H1 (cell line): Measurements from ENCODE around the gene WDR77. TPM values are rescaled to one million over a fixed set of nuclear protein-coding genes. Genes with fewer than 3 reads are reported as not detected.

Experiments
- CTCF ChIA-PET: fragments of 300-600 bp; sonication (Branson Sonifier 250); formaldehyde crosslinking; loops from one replicate; lab custom pipeline; 2021; ENCODE audit not compliant: partially characterized antibody; lab: Charles Lee
- POLR2A ChIA-PET: fragments of 300-600 bp; sonication (Branson Sonifier 250); formaldehyde crosslinking; loops from one replicate; lab custom pipeline; 2021; ENCODE audit warnings: inconsistent platforms; ENCODE audit not compliant: partially characterized antibody; lab: Charles Lee
- DNase-seq, 2 experiments: peaks; one replicate each; pipeline versions ENCODE4 v3.0.0 to v3.0.0-alpha.2; 2010 to 2022; ENCODE audit warnings: low spot score in 2 of 2, low read depth in 1 of 2, mixed read lengths in 1 of 2
- FAIRE-seq: peaks from 2 replicates; lab custom pipeline; 2011; peaks lifted over from hg19 to GRCh38; lab: Jason Lieb, UNC
- H2AFZ ChIP-seq: 2 replicates; pipeline ENCODE4 v1.8.1; 2012; ENCODE audit warnings: low read length, inconsistent platforms
- H2AK5ac ChIP-seq: 2 replicates; pipeline ENCODE4 v1.6.1; 2013; ENCODE audit warnings: low read depth, low read length
- H2BK120ac ChIP-seq: replicated peaks from 2 replicates; pipeline ENCODE3; 2013; ENCODE audit warnings: low read depth, low read length, inconsistent platforms
- H2BK12ac ChIP-seq: 2 replicates; pipeline ENCODE4 v1.6.1; 2013; ENCODE audit warnings: low read depth, low read length
- H2BK15ac ChIP-seq: 2 replicates; pipeline ENCODE4 v1.6.1; 2013; ENCODE audit warnings: low read length
- H2BK20ac ChIP-seq: 2 replicates; pipeline ENCODE4 v1.6.1; 2013; ENCODE audit warnings: low read length
- H2BK5ac ChIP-seq: 2 replicates; pipeline ENCODE4 v1.6.1; 2013; ENCODE audit warnings: low read depth, low read length
- H3K14ac ChIP-seq: 2 replicates; pipeline ENCODE4 v1.6.1; 2013; ENCODE audit warnings: inconsistent platforms; ENCODE audit not compliant: insufficient read length
- H3K18ac ChIP-seq: 2 replicates; pipeline ENCODE4 v1.6.1; 2013; ENCODE audit warnings: low read length; ENCODE audit errors: extremely low read depth
- H3K23ac ChIP-seq: 2 replicates; pipeline ENCODE4 v1.6.1; 2013; ENCODE audit warnings: inconsistent platforms; ENCODE audit not compliant: insufficient read length
- H3K23me2 ChIP-seq: 2 replicates; pipeline ENCODE4 v1.6.1; 2013; ENCODE audit warnings: low read depth, low read length
- H3K27ac ChIP-seq: 2 replicates; pipeline ENCODE4 v1.6.1; 2011; ENCODE audit warnings: low read depth, low read length, inconsistent platforms
- H3K27me3 ChIP-seq, 4 experiments: replicated peaks in 1 of 4; 1 replicate in 1 of 4; 2 replicates in 3 of 4; pipeline versions ENCODE4 v1.6.1 to v1.8.1; 2011 to 2013; ENCODE audit warnings: low read length in 3 of 4, mild to moderate bottlenecking in 3 of 4, inconsistent platforms in 2 of 4, mixed read lengths in 2 of 4, moderate library complexity in 1 of 4; ENCODE audit not compliant: control insufficient read depth in 3 of 4, insufficient read depth in 3 of 4; ENCODE audit errors: extremely low read depth in 1 of 4
- H3K36me3 ChIP-seq, 4 experiments: 2 replicates each; pipeline versions ENCODE4 v1.6.1 to v1.8.1; 2011 to 2013; ENCODE audit warnings: mild to moderate bottlenecking in 4 of 4, low read length in 3 of 4, moderate library complexity in 2 of 4, control low read depth in 1 of 4, inconsistent platforms in 1 of 4; ENCODE audit not compliant: insufficient read depth in 4 of 4, control insufficient read depth in 2 of 4
- H3K4ac ChIP-seq: replicated peaks from 2 replicates; pipeline ENCODE3; 2013; ENCODE audit warnings: low read length, low read depth, mixed read lengths, inconsistent platforms; ENCODE audit not compliant: insufficient read length
- H3K4me1 ChIP-seq, 4 experiments: replicated peaks in 1 of 4; 1 replicate in 1 of 4; 2 replicates in 3 of 4; pipeline versions ENCODE4 v1.6.1 to v1.8.1; 2011 to 2013; ENCODE audit warnings: low read length in 3 of 4, inconsistent platforms in 2 of 4, mixed read lengths in 1 of 4; ENCODE audit not compliant: insufficient read depth in 4 of 4, control insufficient read depth in 3 of 4
- H3K4me2 ChIP-seq, 2 experiments: 2 replicates each; pipeline versions ENCODE4 v1.6.1 to v1.8.1; 2011 to 2013; ENCODE audit warnings: low read depth in 2 of 2, low read length in 2 of 2, control low read depth in 1 of 2, inconsistent platforms in 1 of 2, mild to moderate bottlenecking in 1 of 2; ENCODE audit not compliant: insufficient read depth in 1 of 2
- H3K4me3 ChIP-seq, 4 experiments: fragments of 200-600, 300-600 bp in 1 of 4; sonication (generic), shearing (Covaris generic), sonication (Bioruptor Twin) in 1 of 4; 2 replicates each; pipeline versions ENCODE4 v1.5.1 to v1.8.1; 2011 to 2016; ENCODE audit warnings: low read length in 4 of 4, low read depth in 3 of 4, control low read depth in 2 of 4, inconsistent platforms in 2 of 4, mild to moderate bottlenecking in 2 of 4, mixed read lengths in 1 of 4, moderate library complexity in 1 of 4; ENCODE audit not compliant: insufficient read depth in 2 of 4; ENCODE audit errors: extremely low read depth in 1 of 4
- H3K56ac ChIP-seq: replicated peaks from 2 replicates; pipeline ENCODE3; 2013; ENCODE audit warnings: low read depth, mild to moderate bottlenecking, mixed read lengths, low read length, inconsistent platforms; ENCODE audit not compliant: insufficient read length
- H3K79me1 ChIP-seq: 2 replicates; pipeline ENCODE4 v1.6.1; 2013; ENCODE audit warnings: low read depth, low read length, control low read depth
- H3K79me2 ChIP-seq, 2 experiments: 2 replicates each; pipeline versions ENCODE4 v1.6.1 to v1.8.1; 2012 to 2013; ENCODE audit warnings: low read length in 2 of 2, mild to moderate bottlenecking in 2 of 2, inconsistent platforms in 1 of 2; ENCODE audit not compliant: insufficient read depth in 2 of 2, control insufficient read depth in 1 of 2
- H3K9ac ChIP-seq, 4 experiments: replicated peaks in 1 of 4; 1 replicate in 1 of 4; 2 replicates in 3 of 4; pipeline versions ENCODE4 v1.6.1 to v1.8.1; 2011 to 2013; ENCODE audit warnings: low read depth in 3 of 4, low read length in 3 of 4, control low read depth in 2 of 4, mild to moderate bottlenecking in 2 of 4, moderate library complexity in 2 of 4, inconsistent platforms in 1 of 4; ENCODE audit errors: extremely low read depth in 1 of 4
- H3K9me3 ChIP-seq, 2 experiments: 2 replicates each; pipeline versions ENCODE4 v1.6.1 to v1.8.1; 2012 to 2013; ENCODE audit warnings: mild to moderate bottlenecking in 2 of 2, moderate library complexity in 2 of 2, control low read depth in 1 of 2, inconsistent platforms in 1 of 2, low read depth in 1 of 2, low read length in 1 of 2, mixed read lengths in 1 of 2; ENCODE audit not compliant: insufficient read depth in 2 of 2
- H4K20me1 ChIP-seq, 2 experiments: replicated peaks in 1 of 2; 2 replicates each; pipeline versions ENCODE3 to v1.8.1; 2011 to 2013; ENCODE audit warnings: inconsistent platforms in 2 of 2, low read length in 2 of 2, mild to moderate bottlenecking in 1 of 2; ENCODE audit not compliant: insufficient read depth in 2 of 2, control insufficient read depth in 1 of 2
- H4K5ac ChIP-seq: 2 replicates; pipeline ENCODE4 v1.6.1; 2013; ENCODE audit warnings: low read length, low read depth, mixed read lengths, inconsistent platforms; ENCODE audit not compliant: insufficient read length
- H4K8ac ChIP-seq: 2 replicates; pipeline ENCODE4 v1.8.0; 2013; ENCODE audit warnings: mild to moderate bottlenecking, moderate library complexity, low read length, inconsistent platforms; ENCODE audit not compliant: insufficient read depth; ENCODE audit errors: extremely low read depth
- H4K91ac ChIP-seq: replicated peaks from 2 replicates; pipeline ENCODE3; 2013; ENCODE audit warnings: low read length, mixed read lengths, inconsistent platforms; ENCODE audit not compliant: insufficient read length
- BACH1 ChIP-seq: IDR thresholded peaks from 2 replicates; pipeline ENCODE4 v1.6.1; 2012; ENCODE audit warnings: low read length, improper control_type of control experiment
- CHD1 ChIP-seq: IDR thresholded peaks from 2 replicates; pipeline ENCODE4 v1.6.1; 2012; ENCODE audit warnings: low read depth, low read length, improper control_type of control experiment
- CREB1 ChIP-seq: IDR thresholded peaks from 2 replicates; pipeline ENCODE4 v1.6.1; 2012; ENCODE audit warnings: inconsistent platforms
- KDM5A ChIP-seq: fragments of 200-600 bp; IDR thresholded peaks from 2 replicates; pipeline ENCODE4 v1.7.1; 2012; ENCODE audit warnings: mild to moderate bottlenecking, low read length, inconsistent platforms, mixed read lengths
- RFX5 ChIP-seq: IDR thresholded peaks from 2 replicates; pipeline ENCODE4 v1.6.1; 2011; ENCODE audit warnings: low read depth, low read length, improper control_type of control experiment, borderline replicate concordance
- SAP30 ChIP-seq: fragments of 300-600 bp; sonication (generic); IDR thresholded peaks from 2 replicates; pipeline ENCODE4 v1.7.1; 2012; ENCODE audit warnings: low read length, moderate library complexity, mild to moderate bottlenecking, inconsistent platforms; ENCODE audit not compliant: insufficient read depth, insufficient replicate concordance
- SP2 ChIP-seq: IDR thresholded peaks from 2 replicates; pipeline ENCODE4 v1.6.1; 2012; ENCODE audit warnings: mild to moderate bottlenecking, low read length, inconsistent platforms
- TAF7 ChIP-seq: optimal IDR thresholded peaks from 2 replicates; pipeline ENCODE3; 2011; ENCODE audit warnings: low read depth, mild to moderate bottlenecking, inconsistent platforms, low read length, moderate library complexity, borderline replicate concordance
- YY1 ChIP-seq: IDR thresholded peaks from 2 replicates; pipeline ENCODE4 v1.6.1; 2011; ENCODE audit warnings: low read depth, mild to moderate bottlenecking, low read length
- WGBS, 2 experiments: shearing (Covaris generic) in 1 of 2; methylation state at CpG; one replicate each; pipeline versions ENCODE4 v1.1.6 to v1.1.7; 2013 to 2015; ENCODE audit warnings: low lambda C conversion rate in 2 of 2, mixed read lengths in 2 of 2, inconsistent platforms in 1 of 2, low coverage in 1 of 2, missing lambda C conversion rate in 1 of 2; ENCODE audit not compliant: insufficient replicate concordance in 2 of 2, insufficient coverage in 1 of 2, insufficient read length in 1 of 2; ENCODE audit errors: extremely low coverage in 1 of 2, missing lambda C conversion rate in 1 of 2; 5-methylcytosine and 5-hydroxymethylcytosine counted together
- polyA plus RNA-seq, 7 experiments: library from polyadenylated mRNA; depleted of rRNA in 3 of 7; stranded (reverse) in 5 of 7; unstranded in 2 of 7; fragments of >200 nt in 5 of 7; fragments of 200-250 nt in 2 of 7; gene quantifications; 1 replicate in 5 of 7; 2 replicates in 1 of 7; 4 replicates in 1 of 7; pipeline versions ENCODE4 v1.2.1 to v1.2.3, GENCODE V29; 2011 to 2013; ENCODE audit warnings: missing spikeins in 2 of 7, mixed read lengths in 2 of 7
- total RNA-seq: library from RNA; stranded (reverse); fragmentation: NEBNext Ultra II Directional; extraction: Animal tissue kit (Norgen Biotek cat#: 25700); gene quantifications from 2 replicates; pipeline ENCODE4 v1.2.1, GENCODE V29; 2021
- TF ChIP-seq, protein P1 (sequence below), 3 experiments: IDR thresholded peaks; 1 replicate in 2 of 3; 2 replicates in 1 of 3; pipeline versions ENCODE4 v1.5.1 to v1.6.1; 2011; ENCODE audit warnings: low read length in 3 of 3, mild to moderate bottlenecking in 3 of 3, inconsistent platforms in 2 of 3, low read depth in 1 of 3, moderate library complexity in 1 of 3; ENCODE audit not compliant: insufficient read depth in 1 of 3; ENCODE audit errors: control extremely low read depth in 1 of 3

Gene WDR77
- total and polyA plus RNA-seq, 2 of the 8 experiments (the other 6 are each of a cell fraction or from before 2014, with no cell fraction given): 66.0 to 156 TPM

DNA sequence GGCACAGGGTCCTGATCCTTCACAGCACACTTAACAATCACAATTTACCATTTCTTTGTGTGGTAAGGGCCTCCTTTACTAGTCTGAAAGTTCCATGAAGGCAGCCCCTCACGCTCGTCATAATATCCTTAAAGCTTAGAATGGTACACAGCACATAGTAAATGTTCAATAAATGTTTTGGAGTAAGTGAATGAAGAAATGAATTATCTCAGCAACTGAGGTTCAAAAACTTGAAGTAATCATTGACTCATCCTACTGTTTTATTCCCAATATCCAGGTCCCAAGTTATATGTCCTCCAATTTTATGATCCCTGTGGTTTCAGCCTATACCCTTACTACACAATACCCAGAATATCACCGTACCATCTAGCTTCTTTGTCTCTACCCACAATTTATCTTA is 22.5 kb upstream of the WDR77 start:
- no peak overlapping the region for H3K9ac ChIP-seq
- H2AK5ac ChIP-seq: no peak overlapping the region
- no peak for TF ChIP-seq KDM5A
- no peak for TF ChIP-seq RFX5
- TF ChIP-seq SAP30: no peak
- no peak for TF ChIP-seq CHD1
- TF ChIP-seq, protein P1, sequence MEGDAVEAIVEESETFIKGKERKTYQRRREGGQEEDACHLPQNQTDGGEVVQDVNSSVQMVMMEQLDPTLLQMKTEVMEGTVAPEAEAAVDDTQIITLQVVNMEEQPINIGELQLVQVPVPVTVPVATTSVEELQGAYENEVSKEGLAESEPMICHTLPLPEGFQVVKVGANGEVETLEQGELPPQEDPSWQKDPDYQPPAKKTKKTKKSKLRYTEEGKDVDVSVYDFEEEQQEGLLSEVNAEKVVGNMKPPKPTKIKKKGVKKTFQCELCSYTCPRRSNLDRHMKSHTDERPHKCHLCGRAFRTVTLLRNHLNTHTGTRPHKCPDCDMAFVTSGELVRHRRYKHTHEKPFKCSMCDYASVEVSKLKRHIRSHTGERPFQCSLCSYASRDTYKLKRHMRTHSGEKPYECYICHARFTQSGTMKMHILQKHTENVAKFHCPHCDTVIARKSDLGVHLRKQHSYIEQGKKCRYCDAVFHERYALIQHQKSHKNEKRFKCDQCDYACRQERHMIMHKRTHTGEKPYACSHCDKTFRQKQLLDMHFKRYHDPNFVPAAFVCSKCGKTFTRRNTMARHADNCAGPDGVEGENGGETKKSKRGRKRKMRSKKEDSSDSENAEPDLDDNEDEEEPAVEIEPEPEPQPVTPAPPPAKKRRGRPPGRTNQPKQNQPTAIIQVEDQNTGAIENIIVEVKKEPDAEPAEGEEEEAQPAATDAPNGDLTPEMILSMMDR (IDR thresholded peaks at IDR 0.05; ENCODE audit: control extremely low read depth in 1 of 3, insufficient read depth in 1 of 3, low read depth in 1 of 3, low read length in 3 of 3): no peak
- no peak for TF ChIP-seq YY1
- TF ChIP-seq SP2: no peak
- no peak for TF ChIP-seq CREB1
- no peak for TF ChIP-seq TAF7
- TF ChIP-seq BACH1: no peak
- no peak overlapping the region for H3K4me3 ChIP-seq
- no peak overlapping the region for H2BK12ac ChIP-seq
- H2BK120ac ChIP-seq: no peak overlapping the region
- no peak overlapping the region for H3K56ac ChIP-seq
- CTCF ChIA-PET: interaction anchor here (0.8 to 2.5 kb wide), 6 partner anchors 9 to 275 kb away, joined by 3 to 6 read pairs (median 4); no protein-coding TSS in a partner anchor
- H2BK15ac ChIP-seq: no peak overlapping the region
- no peak overlapping the region for H3K23ac ChIP-seq
- no peak overlapping the region for H3K14ac ChIP-seq
- no peak overlapping the region for H3K4me2 ChIP-seq
- H2AFZ ChIP-seq: no peak overlapping the region
- H4K91ac ChIP-seq: no peak overlapping the region
- no peaks in the 10 kb centered on the region for H3K79me2 ChIP-seq
- H3K27me3 ChIP-seq: no peaks in the 10 kb centered on the region
- H4K5ac ChIP-seq: no peak overlapping the region
- H3K27ac ChIP-seq: no peak overlapping the region
- no peaks in the 10 kb centered on the region for H4K20me1 ChIP-seq
- no peak overlapping the region for H4K8ac ChIP-seq
- no peaks in the 10 kb centered on the region for H3K4me1 ChIP-seq
- FAIRE-seq (no peak), DNase-seq (no peak)
- peaks cover 0 to 3% (median 0%) of the 10 kb centered on the region in 4 experiments; a peak in 3 of 8 replicates for H3K36me3 ChIP-seq
- no peak overlapping the region for H2BK5ac ChIP-seq
- no peak overlapping the region for H3K18ac ChIP-seq
- no peak overlapping the region for H2BK20ac ChIP-seq
- POLR2A ChIA-PET: interaction anchor here (0.7 kb wide), 1 partner anchor 31 kb away, joined by 3 read pairs; no protein-coding TSS in a partner anchor
- no peaks in the 10 kb centered on the region for H3K23me2 ChIP-seq
- no peaks in the 10 kb centered on the region for H3K9me3 ChIP-seq
- H3K4ac ChIP-seq: no peak overlapping the region
- WGBS, 2 experiments: 87% methylated on average over 3 of the region's 3 CpGs; no CpG with 5 or more reads in 1 of the 2 experiments
- H3K79me1 ChIP-seq: no peaks in the 10 kb centered on the region
